PC-3 (cell line): ENCODE measurements around the gene RNF217.

Source experiments
- EZH2 ChIP-seq: fragments of 300-600 bp; sonication (generic); IDR thresholded peaks from one replicate; pipeline ENCODE4 v1.6.1; 2017; ENCODE audit warnings: antibody characterized with exemption, mild to moderate bottlenecking, low read length; ENCODE audit not compliant: unreplicated experiment
- TF ChIP-seq, protein P1 (sequence below): fragments of 300-600 bp; sonication (generic); conservative IDR thresholded peaks from 2 replicates; pipeline ENCODE4 v1.5.1; 2017; ENCODE audit warnings: antibody characterized with exemption, low read depth, mild to moderate bottlenecking, low read length

DNA sequence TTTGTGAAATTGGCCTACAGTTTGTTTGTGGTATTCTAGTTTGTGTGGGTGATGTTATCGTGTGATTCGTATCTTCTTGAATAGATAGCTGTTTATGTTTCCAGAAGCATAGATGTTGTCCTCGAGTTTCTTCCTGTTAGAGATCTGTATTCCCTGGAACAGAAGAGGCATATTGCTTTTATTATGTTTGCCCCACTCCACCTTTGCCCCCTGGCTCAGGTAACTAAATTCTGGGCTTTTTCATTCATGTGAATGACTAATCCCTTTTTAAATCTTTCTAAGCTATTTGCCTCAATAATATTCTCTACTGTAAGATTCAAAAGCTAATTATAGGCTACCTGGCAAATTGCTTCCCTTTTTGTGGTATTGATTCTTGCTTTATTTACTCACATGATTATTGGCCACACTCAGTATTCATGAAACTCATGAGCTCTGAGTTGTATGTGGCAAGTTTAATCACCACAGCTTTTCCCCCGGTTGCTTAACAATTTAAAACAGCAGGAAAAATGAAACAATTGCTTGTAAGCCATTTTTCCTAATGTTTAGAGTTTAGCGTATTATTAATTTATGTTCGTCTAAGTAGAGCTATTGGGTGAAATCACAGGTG lies 12.6 kb downstream of the RNF217 start:
- TF ChIP-seq EZH2: no peak
- TF ChIP-seq, protein P1, sequence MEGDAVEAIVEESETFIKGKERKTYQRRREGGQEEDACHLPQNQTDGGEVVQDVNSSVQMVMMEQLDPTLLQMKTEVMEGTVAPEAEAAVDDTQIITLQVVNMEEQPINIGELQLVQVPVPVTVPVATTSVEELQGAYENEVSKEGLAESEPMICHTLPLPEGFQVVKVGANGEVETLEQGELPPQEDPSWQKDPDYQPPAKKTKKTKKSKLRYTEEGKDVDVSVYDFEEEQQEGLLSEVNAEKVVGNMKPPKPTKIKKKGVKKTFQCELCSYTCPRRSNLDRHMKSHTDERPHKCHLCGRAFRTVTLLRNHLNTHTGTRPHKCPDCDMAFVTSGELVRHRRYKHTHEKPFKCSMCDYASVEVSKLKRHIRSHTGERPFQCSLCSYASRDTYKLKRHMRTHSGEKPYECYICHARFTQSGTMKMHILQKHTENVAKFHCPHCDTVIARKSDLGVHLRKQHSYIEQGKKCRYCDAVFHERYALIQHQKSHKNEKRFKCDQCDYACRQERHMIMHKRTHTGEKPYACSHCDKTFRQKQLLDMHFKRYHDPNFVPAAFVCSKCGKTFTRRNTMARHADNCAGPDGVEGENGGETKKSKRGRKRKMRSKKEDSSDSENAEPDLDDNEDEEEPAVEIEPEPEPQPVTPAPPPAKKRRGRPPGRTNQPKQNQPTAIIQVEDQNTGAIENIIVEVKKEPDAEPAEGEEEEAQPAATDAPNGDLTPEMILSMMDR: no peak
